Adrenal gland (tissue), 12 donors: ENCODE results near the gene SREBF1. TPM values are rescaled to one million over a fixed set of nuclear protein-coding genes. Genes with fewer than 3 reads are reported as not detected.

Experiments
- DNase-seq, 7 donors: peaks; one replicate each; pipeline ENCODE4 v3.0.0-alpha.2; 2019 to 2020
- H3K27ac ChIP-seq, 5 donors: fragments of 200-600 bp; sonication (generic) in 4 of 5; 1 replicate in 3 of 5; 2 replicates in 2 of 5; pipeline versions ENCODE4 v1.5.1 to v1.8.0; 2016 to 2020; ENCODE audit warnings: mild to moderate bottlenecking in 1 of 5
- H3K27me3 ChIP-seq: fragments of 200-600 bp; 2 replicates; pipeline ENCODE4 v1.8.0; 2021
- H3K36me3 ChIP-seq, 2 donors: fragments of 200-600 bp; replicated peaks in 1 of 2; 1 replicate in 1 of 2; 2 replicates in 1 of 2; pipeline versions ENCODE4 v1.5.1 to v1.8.0; 2018 to 2022
- H3K4me1 ChIP-seq, 2 donors: fragments of 200-600 bp; replicated peaks in 1 of 2; 1 replicate in 1 of 2; 2 replicates in 1 of 2; pipeline versions ENCODE4 v1.5.1 to v1.8.0; 2018 to 2021
- H3K4me3 ChIP-seq, 4 donors: fragments of 200-600 bp; sonication (generic) in 3 of 4; one replicate each; pipeline ENCODE4 v1.5.1; 2016 to 2018
- H3K9me3 ChIP-seq, 3 donors: fragments of 200-600 bp; sonication (generic) in 1 of 3; replicated peaks in 1 of 3; 1 replicate in 2 of 3; 2 replicates in 1 of 3; pipeline versions ENCODE4 v1.5.1 to v1.8.0; 2016 to 2021
- POLR2A ChIP-seq, 2 donors: fragments of 450-650 bp; IDR thresholded peaks; one replicate each; pipeline ENCODE4 v1.6.1; 2017; ENCODE audit warnings: antibody characterized with exemption in 2 of 2, mild to moderate bottlenecking in 2 of 2, moderate library complexity in 1 of 2
- WGBS, 4 donors: extraction: QIAGEN DNeasy Blood & Tissue Kit in 2 of 4; methylation state at CpG; one replicate each; pipeline versions ENCODE4 v1.1.5 to v1.1.7; 2013 to 2017; 5-methylcytosine and 5-hydroxymethylcytosine counted together
- intact Hi-C, 2 donors: fragments of 100-400 bp; cut with DNase I; formaldehyde crosslinking; loops; one replicate each; pipeline versions ENCODE4 v1.14.1 to v1.15.0; 2022 to 2023
- polyA plus RNA-seq, 3 donors: library from polyadenylated mRNA; stranded (reverse); fragments of 200-250 nt in 2 of 3; fragments of 350-450 nt in 1 of 3; fragmentation: Illumina TruSeq in 1 of 3; extraction: RNeasy Lipid Tissue Mini Kit (QIAGEN cat#74804) in 1 of 3; gene quantifications; one replicate each; pipeline ENCODE4 v1.2.3, GENCODE V29; 2013 to 2014
- total RNA-seq, 9 donors: library from RNA; depleted of rRNA in 4 of 9; stranded (reverse); fragments of >200 nt in 4 of 9; fragments of 120-200 nt in 1 of 9; fragmentation: NEBNext Ultra II Directional in 1 of 9; extraction: Animal tissue kit (Norgen Biotek cat#: 25700) in 1 of 9; gene quantifications; one replicate each; pipeline versions ENCODE4 v1.1.0 to v1.2.4, GENCODE V29; 2013 to 2023
- TF ChIP-seq, protein P1 (sequence below), 6 experiments: fragments of 450-650 bp in 4 of 6; fragments of 200-600 bp in 2 of 6; sonication (generic) in 1 of 6; IDR thresholded peaks; 1 replicate in 5 of 6; 2 replicates in 1 of 6; pipeline versions ENCODE4 v1.5.1 to v1.8.0; 2016 to 2021; ENCODE audit warnings: antibody characterized with exemption in 6 of 6, mild to moderate bottlenecking in 2 of 6, moderate library complexity in 1 of 6
- donor health status: healthy with polysubstance abuse.
- donor health status: Bipolar disorder and iron deficiency.
- donor health status: DM: yes; HTN: yes; CAD: no.
- donor health status: DM: no; HTN: no; CAD: no.
- donor health status: DM: no; HTN: no; CAD: no.
- donor health status: DM: yes; HTN: yes; CAD: no.

Gene SREBF1
- total and polyA plus RNA-seq, 12 donors, result 48.2 to 850 (median 576) TPM

DNA sequence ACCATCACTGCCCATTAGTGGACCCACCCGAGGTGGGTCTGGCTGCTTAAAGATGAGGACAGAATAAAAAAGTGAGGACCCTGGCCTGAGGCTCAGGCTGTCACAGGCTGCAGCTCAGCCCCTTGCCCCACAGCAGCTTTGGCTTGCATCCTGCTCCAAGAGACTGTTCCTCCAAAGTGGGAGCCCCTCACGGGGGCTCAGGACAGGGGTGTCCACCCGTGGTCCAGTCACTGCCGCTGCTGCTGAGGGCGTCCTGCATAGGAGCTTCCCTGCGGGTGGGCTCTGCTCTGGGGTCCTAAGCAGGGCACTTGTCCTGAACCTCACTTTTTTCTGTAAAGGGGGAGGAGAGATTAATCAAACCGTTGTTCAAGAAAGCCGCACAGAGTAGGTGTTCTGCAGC lies 47.8 kb downstream of the SREBF1 start:
- H3K4me3 ChIP-seq, result no peak overlapping the region
- no peak for DNase-seq
- TF ChIP-seq, protein P1, sequence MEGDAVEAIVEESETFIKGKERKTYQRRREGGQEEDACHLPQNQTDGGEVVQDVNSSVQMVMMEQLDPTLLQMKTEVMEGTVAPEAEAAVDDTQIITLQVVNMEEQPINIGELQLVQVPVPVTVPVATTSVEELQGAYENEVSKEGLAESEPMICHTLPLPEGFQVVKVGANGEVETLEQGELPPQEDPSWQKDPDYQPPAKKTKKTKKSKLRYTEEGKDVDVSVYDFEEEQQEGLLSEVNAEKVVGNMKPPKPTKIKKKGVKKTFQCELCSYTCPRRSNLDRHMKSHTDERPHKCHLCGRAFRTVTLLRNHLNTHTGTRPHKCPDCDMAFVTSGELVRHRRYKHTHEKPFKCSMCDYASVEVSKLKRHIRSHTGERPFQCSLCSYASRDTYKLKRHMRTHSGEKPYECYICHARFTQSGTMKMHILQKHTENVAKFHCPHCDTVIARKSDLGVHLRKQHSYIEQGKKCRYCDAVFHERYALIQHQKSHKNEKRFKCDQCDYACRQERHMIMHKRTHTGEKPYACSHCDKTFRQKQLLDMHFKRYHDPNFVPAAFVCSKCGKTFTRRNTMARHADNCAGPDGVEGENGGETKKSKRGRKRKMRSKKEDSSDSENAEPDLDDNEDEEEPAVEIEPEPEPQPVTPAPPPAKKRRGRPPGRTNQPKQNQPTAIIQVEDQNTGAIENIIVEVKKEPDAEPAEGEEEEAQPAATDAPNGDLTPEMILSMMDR (IDR thresholded peaks at IDR 0.05), result no peak
- TF ChIP-seq POLR2A (IDR thresholded peaks at IDR 0.05), result no peak
- H3K36me3 ChIP-seq, result peaks cover 0 to 5% of the 10 kb centered on the region in 2 donors
- intact Hi-C loops, result no loop called here
- H3K27ac ChIP-seq, result peak overlapping the region in 1 of 5 donors; percentile 44
- peaks cover 18 to 38% of the 10 kb centered on the region in 2 donors for H3K4me1 ChIP-seq
- 82 to 91% (median 87%) methylated on average over 2 to 8 of the region's 8 CpGs for WGBS, 4 donors
- H3K27me3 ChIP-seq, result no peaks in the 10 kb centered on the region
- no peaks in the 10 kb centered on the region for H3K9me3 ChIP-seq

DNA sequence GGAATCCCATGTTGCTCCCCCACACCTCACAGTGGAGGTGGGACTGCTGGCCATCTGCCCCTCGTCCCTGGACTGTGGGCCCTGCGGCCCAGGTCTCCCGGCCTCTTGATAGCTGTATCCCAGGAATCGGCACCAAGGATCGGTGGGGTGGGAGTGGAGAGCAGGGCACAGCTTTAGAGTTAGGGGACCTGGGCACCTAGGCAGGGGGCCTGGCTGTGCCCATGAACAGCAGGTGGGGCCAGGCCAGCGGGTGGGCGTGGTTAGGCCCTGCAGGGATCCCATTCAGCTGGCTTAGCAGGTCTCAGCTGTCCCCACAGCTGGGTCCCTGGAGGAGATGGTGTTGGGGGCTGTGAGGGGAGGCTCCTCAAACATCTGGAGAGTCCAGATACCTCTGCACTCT lies 49.2 kb downstream of the SREBF1 start:
- H3K36me3 ChIP-seq, result no peaks in the 10 kb centered on the region
- no peaks in the 10 kb centered on the region for H3K9me3 ChIP-seq
- WGBS, 4 donors, result 93 to 94% (median 93%) methylated on average over 6 to 7 of the region's 7 CpGs
- no peak for DNase-seq
- no peaks in the 10 kb centered on the region for H3K27me3 ChIP-seq
- intact Hi-C loops, result no loop called here
- peaks cover 20 to 42% of the 10 kb centered on the region in 2 donors for H3K4me1 ChIP-seq
- H3K4me3 ChIP-seq, result no peak overlapping the region
- no peak overlapping the region for H3K27ac ChIP-seq
- TF ChIP-seq POLR2A (IDR thresholded peaks at IDR 0.05), result no peak
- TF ChIP-seq, protein P1 (IDR thresholded peaks at IDR 0.05), result no peak

DNA sequence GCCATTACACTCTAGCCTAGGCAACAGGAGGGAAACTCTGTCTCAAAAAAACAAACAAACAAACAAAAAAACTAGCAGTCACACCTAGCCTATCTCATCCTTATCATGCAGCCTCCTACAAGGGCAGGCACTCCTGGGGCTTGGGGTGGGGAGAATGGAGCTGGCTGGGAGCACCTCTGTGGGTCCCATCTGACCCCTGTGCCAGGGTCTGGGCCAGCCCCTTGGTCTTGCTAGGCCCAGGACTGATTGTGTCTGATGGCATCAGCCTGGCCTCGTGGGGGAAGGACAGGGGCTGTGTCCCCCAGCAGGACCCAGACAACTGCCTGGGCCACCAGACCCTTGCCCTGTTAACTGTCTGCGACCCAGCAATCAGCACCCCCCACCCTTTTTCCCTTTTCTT lies 49.8 kb downstream of the SREBF1 start:
- Histone ChIP-seq H3K27me3 (no peaks in the 10 kb centered on the region), H3K9me3 (no peaks in the 10 kb centered on the region), H3K4me3 (no peak overlapping the region), H3K4me1 (peaks cover 25 to 44% of the 10 kb centered on the region in 2 donors), H3K36me3 (no peaks in the 10 kb centered on the region), H3K27ac (no peak overlapping the region)
- 82 to 91% (median 83%) methylated on average over 2 of the region's 2 CpGs for WGBS, 4 donors
- intact Hi-C loops, result no loop called here
- DNase-seq, result no peak
- TF ChIP-seq, protein P1 (IDR thresholded peaks at IDR 0.05), result no peak
- TF ChIP-seq POLR2A (IDR thresholded peaks at IDR 0.05), result no peak

DNA sequence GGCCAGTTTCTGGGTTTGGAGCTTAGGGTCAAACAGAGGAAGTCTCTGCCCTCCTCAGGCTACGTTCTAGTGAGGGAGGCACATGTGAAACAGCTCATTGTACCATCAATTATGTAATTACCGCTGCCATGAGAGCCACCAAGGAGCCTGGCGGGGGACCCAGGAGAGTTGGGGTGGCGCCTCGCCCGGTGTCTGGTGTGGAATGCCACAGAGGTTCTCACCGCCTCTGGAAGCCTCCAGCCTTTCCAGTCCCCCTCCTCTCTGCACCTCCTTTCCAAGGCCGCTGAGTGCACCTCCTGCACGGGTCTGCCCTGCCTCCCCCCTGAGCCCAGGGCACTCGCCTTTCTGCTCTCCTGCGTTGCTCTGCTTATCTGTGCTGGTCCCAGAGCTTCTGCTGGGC lies 51.4 kb downstream of the SREBF1 start:
- intact Hi-C loops, result no loop called here
- peak overlapping the region in 2 of 5 donors; percentile 74 to 81 for H3K27ac ChIP-seq

More for the DNA sequence above, 51.4 kb downstream of the SREBF1 start:
- H3K4me1 ChIP-seq, result peaks cover 32 to 60% of the 10 kb centered on the region in 2 donors
- peak in 5 of 7 donors; percentile 33 to 72 (median 49) for DNase-seq
- H3K27me3 ChIP-seq, result no peaks in the 10 kb centered on the region
- no peaks in the 10 kb centered on the region for H3K9me3 ChIP-seq
- 41 to 63% (median 45%) methylated on average over 10 to 11 of the region's 11 CpGs for WGBS, 4 donors
- TF ChIP-seq, protein P1 (IDR thresholded peaks at IDR 0.05), result no peak
- no peak for TF ChIP-seq POLR2A (IDR thresholded peaks at IDR 0.05)
- no peaks in the 10 kb centered on the region for H3K36me3 ChIP-seq
- H3K4me3 ChIP-seq, result no peak overlapping the region
